Measurements from ENCODE around the gene PLCB3.
A peak's percentile ranks its signal among the peaks of the same experiment; 100 is the strongest.

The PLCB3 gene

DNA sequence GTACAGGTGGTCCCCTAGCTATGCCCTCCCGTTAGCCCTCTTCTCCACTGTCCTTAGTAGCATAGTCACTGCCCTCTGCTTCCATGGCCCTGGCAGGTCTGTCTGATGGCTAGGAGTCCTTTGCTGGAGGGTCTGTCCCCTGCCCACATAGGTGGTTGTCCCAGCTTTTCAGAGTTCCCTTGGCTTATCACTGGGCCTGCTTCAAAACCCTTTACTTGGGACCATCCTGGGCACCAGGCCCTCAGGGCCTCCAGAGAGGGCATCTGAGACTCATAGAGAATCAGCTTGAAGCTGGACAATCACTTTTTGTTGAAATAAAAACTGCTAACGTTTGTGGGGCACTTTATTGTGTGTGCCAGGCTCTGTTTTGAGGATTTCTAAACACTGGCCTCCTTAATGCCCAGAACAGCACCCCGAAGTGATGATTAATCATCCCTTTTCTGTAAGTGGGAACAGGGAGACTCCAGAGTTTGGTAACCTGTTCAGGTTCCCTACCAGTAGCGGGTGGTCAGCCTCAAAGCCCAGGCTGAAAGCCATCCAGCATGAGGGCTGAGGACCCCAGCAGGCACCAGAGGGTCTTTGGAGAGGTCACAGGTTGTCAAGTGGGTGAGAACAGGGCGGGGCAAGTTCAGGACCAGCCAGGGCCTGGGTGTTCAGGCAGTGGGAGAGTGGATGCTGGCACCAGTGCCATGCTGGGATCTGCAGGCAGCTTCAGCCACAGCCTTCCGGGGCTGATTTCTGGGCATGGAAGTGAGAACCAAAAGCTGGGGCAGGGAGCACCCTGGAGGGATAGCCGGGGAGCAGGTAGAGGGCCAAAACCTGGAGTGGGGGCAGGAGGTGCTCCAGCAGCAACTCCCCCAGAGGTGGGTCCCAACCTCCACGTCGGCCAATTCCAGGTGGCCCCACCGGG is 39.3 kb downstream of the PLCB3 start:
- DNase-seq: no peak

DNA sequence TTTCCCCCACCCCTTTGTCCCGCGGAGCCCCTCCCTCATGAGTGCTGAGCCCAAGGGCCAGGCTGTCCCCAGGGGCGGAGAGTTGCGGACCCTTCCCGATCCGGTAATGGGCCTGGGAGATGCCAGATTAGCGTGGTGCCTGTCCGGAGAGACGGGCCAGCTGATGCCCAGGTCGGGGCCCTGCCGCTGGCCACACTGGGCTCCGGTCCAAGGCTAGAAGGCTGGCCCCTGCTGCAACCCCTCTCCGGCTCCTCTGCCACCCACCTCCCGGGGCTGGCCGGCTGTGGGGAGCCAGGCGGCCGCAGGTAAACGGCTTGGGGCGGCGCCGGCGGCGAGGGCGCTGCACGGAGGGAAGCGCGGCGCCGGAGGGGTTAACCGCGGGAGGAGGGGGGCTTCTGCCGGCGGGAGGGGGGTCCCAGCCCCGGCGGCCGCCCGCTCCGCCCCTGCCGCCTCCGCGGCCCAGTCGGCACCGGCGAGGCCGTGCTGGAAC is 40.0 kb downstream of the PLCB3 start, which contains the start of gene KCNK4:
Gene KCNK4, plus strand, starts transcription at position 41 of the 490 bp plus-strand sequence. CDS start 1,717 bp downstream, outside the sequence.
- DNase-seq: no peak

DNA sequence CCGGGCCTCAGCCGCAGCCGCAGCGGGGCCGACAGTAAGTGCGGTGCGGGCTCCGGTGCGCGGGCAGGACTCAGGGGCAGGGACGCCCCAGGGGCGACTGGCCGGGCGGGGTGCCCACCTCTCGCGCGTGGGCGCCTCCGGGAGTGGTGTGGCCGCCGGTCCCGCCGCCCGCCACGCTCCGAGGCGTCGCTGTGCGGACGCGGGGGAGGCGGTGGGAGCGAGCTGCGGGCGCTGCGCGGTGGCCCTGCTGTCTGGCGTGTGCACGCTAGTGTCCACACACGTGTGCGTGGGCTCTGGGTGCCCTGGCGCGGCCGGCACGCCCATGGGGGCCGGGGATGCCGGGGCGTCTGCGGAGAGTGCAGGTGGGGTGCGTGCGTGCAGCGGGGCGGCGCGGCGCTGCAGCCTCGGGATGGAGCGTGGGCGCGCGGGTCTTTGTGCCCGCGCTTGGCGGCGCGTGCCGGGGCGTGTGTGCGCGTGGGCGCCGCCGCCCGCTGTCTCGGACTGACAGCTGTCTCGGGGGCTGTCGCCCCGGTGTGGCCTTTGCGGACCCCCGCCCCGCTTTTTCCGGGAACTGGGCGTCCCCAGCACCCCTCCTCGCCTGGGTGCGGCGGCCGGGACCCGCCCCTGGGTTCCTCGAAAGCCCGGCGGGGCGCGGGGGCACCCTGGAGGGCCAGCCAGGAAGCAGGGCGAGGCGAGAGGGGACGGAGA is 40.6 kb downstream of the PLCB3 start:
- DNase-seq: no peak

DNA sequence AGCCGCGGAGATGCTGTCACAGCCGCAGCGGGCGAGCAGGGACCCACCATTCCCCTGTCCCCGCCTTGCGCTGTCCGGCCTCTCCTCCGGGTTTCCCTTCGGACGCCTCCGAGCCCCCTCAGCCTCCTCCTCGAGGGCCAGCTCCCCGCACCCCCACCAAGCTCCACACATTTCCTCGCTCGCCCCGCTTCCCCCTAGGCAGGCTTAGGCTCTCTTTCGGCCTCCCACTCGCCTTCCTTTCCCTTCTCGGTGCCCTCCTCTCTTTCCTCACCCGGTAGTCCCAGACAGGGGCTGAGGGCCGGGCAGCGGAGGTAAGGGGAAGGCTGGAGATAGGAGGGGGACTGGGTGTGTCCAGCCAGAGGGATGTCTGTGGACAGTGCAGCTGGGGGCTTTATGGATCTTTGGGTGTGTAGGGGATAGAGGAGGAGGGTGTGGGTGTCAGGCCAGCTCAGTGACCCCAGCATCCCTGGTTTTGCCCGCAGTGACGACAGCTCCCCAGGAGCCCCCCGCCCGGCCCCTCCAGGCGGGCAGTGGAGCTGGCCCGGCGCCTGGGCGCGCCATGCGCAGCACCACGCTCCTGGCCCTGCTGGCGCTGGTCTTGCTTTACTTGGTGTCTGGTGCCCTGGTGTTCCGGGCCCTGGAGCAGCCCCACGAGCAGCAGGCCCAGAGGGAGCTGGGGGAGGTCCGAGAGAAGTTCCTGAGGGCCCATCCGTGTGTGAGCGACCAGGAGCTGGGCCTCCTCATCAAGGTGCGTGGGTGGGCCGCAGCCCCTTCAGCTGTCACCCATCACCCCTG is 41.3 kb downstream of the PLCB3 start:
- no peak for DNase-seq

DNA sequence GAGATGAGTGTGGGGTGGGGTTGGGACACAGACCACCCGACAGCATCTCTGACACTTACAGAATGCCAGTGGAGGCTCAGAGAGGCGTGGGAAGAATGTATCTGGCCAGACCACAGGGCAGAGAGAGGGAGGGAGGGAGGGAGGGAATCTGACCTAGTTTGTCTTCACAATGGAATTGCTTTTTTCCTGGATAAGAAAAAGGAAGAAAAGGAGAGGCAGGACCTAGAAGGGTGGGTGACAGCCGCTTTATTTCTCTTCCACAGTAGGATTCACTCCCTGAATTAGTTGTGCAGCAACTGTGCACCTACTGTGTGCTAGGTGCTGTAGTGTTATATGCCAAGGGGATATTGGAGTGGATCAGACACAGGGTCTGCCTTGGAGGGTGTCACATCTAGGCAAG is 43.4 kb downstream of the PLCB3 start:
- no peak for DNase-seq

DNA sequence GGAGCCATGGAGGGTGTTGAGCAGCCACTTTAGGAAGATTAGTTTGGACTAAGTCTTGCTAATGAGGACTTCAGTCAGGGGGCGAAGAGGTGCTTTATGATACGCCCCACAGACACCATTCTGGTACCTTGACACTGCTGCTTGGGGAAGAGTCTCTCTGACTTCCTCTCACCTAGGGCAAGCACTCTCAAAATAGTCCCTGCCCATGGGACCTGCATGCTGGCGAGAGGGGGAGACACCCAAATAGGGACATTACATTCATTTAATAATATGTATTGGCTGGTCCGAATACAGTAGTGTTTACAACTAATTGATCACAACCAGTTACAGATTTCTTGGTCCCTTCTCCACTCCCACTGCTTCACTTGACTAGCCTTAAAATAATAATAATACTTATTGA is 44.4 kb downstream of the PLCB3 start:
- DNase-seq: no peak

DNA sequence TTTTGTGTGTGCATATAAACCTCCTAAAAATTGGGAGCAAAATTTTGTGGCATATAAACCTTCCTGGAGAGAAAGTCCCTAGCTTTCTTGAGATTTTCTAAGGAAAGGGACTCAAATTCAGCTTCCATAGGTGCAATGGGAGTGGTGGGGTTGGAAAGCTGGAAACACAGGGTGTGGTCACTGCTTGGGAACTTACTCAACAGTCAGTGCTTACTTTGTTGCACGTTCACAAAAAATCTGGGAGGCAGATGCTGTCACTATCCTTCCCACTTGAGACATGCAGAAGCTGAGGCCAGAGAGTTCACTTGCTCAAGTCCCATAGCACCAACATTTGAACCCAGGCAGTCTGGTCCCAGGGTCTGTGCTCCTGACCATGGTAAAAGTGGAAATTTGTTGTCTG is 44.9 kb downstream of the PLCB3 start:
- no peak for DNase-seq

DNA sequence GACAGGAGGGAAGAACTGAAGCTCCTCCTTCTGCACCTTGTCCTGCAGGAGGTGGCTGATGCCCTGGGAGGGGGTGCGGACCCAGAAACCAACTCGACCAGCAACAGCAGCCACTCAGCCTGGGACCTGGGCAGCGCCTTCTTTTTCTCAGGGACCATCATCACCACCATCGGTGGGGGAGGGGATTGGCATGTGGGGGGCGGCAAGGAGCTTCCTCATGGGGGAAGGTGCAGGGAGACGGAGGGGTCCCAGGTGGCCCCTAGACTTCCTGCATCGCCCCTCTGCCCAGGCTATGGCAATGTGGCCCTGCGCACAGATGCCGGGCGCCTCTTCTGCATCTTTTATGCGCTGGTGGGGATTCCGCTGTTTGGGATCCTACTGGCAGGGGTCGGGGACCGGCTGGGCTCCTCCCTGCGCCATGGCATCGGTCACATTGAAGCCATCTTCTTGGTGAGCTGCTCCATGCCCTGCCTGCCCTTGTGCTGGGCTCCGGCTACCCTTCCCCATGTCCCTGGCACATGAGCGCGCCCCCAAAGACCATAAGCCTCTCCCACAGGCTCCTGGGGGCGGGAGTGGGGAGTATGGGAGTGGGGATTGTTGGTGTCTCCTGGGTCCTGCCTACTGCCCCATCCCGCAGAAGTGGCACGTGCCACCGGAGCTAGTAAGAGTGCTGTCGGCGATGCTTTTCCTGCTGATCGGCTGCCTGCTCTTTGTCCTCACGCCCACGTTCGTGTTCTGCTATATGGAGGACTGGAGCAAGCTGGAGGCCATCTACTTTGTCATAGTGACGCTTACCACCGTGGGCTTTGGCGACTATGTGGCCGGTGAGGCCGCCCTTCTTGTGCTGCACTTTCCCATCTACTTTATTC is 45.7 kb downstream of the PLCB3 start:
- no peak for DNase-seq

DNA sequence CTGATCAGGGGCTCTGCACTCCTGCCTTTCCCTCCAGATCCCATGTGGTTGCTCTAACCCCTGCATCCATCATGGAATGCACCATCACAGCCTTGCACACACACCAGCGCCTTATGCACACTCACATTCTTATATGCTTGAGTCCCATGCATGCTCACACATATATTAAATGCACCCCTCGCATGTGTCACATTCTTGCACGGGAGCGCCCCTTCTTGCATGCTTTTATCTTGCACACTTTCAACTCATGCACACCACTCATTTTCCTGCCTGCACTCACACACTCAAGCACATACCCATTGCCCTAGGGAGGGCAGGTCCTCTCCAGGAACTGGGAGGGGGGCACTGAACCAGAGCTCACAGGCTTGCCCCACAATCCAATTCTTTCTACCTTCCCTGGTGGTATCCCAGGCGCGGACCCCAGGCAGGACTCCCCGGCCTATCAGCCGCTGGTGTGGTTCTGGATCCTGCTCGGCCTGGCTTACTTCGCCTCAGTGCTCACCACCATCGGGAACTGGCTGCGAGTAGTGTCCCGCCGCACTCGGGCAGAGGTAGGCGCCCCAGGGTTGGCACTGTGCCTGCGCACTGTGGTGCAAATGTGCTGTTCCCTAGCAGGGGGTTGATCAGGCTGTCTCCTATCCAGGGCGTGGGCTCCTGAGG is 46.5 kb downstream of the PLCB3 start:
- no peak for DNase-seq

DNA sequence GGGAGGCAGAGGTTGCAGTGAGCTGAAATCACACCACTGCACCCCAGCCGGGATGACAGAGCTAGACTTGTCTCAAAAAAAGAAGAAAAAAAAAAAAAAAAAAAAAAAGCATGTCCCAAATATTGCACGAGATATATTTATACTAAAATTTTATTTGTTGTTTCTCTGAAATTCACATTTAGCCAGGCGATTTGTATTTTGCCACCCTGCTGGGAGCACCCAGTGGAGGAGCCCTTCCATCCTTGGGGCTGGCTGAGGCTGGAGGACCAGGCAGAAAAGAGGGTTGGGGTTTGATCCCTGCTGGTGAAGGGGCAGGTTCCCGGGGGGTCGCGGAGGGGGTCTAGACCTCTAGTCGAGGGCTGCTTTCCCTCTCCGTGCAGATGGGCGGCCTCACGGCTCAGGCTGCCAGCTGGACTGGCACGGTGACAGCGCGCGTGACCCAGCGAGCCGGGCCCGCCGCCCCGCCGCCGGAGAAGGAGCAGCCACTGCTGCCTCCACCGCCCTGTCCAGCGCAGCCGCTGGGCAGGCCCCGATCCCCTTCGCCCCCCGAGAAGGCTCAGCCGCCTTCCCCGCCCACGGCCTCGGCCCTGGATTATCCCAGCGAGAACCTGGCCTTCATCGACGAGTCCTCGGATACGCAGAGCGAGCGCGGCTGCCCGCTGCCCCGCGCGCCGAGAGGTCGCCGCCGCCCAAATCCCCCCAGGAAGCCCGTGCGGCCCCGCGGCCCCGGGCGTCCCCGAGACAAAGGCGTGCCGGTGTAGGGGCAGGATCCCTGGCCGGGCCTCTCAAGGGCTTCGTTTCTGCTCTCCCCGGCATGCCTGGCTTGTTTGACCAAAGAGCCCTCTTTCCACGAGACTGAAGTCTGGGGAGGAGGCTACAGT is 47.9 kb downstream of the PLCB3 start:
- no peak for DNase-seq

DNA sequence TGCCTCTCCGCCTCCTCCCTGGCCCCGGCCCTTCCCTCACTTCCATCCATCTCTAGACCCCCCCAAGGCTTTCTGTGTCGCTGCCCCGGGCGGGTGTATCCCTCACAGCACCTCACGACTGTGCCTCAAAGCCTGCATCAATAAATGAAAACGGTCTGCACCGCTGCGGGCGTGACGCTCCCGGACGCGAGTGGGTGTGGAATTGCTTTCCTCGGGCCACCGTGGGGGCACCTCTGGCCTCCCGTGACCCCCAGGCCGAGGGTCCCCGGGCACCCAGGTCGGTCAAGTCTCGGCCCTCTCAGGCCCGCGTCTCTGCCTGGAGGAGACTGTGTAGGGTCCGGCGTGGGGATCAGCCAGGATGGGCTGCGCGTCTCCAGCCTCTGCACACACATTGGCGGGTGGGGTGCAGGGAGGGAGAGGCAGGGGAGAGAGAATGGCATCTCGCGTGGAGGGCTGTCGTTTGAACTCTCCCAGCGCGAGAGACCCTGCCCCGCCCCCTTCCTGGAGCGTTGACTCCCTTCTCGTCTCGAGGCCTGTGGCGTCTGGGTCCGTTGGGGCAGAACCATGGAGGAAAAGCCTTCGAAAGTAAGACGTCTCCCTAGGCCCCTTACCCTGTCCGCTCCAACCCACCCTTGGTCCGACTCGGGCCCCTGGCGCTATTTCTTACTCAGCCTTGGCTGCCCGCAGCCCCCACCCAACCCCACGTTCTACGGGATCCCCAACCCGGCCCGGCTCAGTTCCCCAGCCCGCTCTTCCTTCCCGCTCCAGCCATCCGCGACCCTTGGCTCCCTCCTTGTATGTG is 48.7 kb downstream of the PLCB3 start, which contains the start of gene CATSPERZ:
Gene CATSPERZ, plus strand, starts transcription at position 512 of the 802 bp plus-strand sequence. Its CDS starts 53 bp downstream, at position 565.
- DNase-seq: no peak

DNA sequence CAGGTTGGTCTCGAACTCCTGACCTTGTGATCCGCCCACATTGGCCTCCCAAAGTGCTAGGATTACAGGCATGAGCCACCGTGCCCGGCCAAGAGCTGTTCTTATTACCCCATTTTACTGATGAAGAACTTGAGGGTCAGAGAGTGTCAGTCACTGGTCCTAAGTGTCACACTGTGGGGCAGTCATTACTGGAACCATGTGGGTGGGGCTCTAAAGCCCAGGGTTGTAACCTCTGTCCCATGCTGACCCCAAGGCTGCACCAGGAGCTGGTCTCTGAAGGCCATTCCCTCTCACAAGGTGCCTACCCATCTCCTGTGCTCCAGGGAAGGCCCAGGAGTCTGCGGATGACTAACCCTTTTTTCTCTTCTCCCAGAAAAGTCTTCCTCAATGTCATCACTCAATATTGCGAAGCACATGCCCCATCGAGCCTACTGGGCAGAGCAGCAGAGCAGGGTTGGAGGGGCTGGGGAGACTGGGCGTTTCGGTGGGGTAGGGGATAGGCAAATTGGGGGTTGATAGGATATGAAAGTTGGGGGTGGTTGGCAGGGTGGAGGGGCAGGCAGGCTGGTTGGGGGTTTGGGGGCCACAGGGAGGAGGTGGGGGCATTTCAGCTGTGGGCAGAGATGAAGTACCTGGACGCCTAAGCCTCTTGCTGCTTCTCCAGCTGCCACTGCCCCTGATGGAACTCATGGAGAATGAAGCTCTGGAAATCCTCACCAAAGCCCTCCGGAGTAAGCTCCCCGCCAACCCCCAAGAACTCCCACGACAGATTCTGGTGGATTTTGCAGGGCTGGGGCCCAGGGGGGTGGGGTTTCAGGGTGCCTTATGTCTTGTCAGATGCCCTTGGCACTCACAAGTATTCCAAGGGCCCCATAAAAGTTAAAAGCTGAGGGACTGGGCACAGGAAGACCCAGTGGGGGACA is 52.0 kb downstream of the PLCB3 start:
- DNase-seq: no peak

DNA sequence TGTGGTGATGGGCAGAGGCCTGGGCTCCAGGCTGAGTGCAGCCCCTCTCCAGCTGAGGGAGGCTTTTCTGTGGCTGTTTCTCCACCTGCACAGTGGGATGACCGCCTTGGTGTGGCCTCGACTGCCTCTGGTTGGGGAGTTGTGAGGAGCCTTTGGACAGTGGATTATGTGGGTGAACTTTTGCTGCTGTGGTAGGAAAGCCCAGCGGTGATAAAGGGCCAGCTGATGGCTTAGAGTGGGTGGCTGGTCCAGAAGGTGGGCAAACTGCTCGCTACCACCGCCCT is 52.6 kb downstream of the PLCB3 start:
- no peak for DNase-seq

DNA sequence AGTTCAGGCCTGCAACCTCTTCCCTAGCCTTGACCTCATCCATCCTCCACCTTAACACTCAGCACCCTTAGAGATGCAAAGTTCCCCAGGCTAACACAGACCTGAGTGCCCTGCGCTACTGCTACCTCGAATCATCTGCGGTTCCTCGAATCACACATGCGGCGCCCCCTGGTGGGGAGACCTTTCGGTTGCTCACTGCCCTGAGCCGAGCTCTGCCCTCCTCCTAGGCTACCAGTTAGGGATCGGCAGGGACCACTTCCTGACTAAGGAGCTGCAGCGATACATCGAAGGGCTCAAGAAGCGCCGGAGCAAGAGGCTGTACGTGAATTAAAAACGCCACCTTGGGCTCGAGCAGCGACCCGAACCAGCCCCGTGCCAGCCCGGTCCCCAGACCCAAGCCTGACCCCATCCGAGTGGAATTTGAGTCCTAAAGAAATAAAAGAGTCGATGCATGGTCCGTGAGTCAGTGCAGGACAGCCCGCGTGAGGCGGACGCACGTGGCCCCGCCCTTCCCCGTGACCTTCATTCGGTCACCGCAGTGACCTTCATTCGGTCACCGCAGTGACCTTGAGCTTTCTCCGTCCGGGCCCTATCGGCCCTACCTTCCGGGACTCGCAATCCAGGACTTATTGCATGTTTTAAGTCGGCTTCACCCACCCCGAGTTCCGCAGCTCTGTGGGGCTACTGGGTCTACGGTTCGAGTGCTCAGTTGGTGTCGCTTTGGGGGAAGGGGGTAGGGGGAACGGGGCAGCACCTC is 53.2 kb downstream of the PLCB3 start:
- peak; percentile 96 for DNase-seq

DNA sequence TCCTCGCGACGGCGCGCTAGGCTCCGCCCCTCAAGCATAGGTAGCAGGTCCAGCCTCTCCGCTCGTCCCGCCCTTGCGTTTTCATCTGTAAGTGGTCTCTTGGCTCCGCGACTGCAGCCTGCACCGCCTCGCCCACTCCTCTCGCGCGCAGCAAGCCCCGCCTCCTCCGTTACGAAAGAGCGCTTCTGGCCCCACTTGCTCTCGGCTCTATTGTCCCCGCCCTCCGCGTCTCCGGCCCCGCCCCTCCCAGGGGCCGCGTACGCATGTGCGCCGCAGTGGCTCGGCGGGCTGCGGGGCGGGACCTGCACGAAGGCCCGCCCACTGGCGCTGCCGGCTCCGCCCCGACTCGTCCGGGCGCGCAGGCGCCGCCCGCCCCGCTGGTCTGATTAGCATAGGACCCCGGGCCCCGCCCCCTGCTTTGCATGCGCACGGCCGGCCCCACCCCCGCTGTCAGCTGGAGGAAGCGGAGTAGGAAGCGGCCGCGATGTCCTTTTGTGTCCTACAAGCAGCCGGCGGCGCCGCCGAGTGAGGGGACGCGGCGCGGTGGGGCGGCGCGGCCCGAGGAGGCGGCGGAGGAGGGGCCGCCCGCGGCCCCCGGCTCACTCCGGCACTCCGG is 53.9 kb downstream of the PLCB3 start, which contains the start of gene ESRRA:
Gene ESRRA, plus strand, starts transcription at position 450 of the 616 bp plus-strand sequence. CDS start 1,656 bp downstream, outside the sequence.
- DNase-seq: peak; percentile 100

DNA sequence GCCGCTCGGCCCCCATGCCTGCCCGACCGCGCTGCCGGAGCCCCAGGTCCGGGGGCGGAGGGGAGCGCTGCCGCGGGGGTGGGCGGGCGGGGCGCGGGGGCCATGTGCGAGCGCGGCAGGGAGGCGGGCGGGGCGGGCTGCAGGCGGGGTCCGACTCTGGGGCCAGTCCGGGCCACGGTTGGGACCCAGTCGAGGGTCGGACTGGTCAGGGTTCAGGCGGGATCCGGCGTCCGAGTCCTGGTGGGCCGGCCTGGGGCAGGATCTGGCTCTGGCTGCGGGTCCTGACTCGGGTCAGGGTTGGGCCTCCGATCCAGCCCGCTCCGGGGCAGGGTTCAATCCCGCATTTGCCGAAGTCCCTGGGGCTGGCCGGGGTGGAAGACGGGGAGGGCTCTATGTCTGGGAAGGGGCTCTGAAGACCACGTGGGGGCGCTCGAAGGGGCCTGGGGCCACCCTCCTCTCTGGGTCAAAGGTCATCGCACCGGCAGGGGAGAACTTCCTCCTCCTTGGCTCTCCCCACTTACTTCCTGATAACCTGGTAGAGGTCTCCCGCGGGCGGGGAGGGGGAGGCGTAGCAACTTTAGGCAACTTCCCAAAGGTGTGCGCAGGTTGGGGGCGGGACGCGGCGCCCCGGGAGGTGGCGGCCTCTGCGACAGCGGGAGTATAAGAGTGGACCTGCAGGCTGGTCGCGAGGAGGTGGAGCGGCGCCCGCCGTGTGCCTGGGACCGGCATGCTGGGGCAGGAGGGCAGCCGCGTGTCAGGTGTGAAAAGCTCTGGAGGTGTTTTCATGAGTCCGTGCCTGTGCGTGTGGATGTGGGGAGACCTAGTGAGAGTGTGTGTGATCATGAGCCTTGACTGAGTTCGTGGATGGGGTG is 54.6 kb downstream of the PLCB3 start:
- DNase-seq: peak; percentile 64
